NCI-H2029 (cell line): ENCODE results near the gene HDAC7.
"Not testable (repeated sequence)": the region's sequence is repeated elsewhere in the genome, so short reads cannot be mapped to it uniquely, and the experiment has no call there.

Experiments used
- DNase-seq: peaks from one replicate; lab custom pipeline; 2025; lab: John Stamatoyannopoulos, UW

The HDAC7 gene

GRCh38 chr12:47812797-47813510, 6.7 kb downstream of the HDAC7 start:
- no peak for DNase-seq

GRCh38 chr12:47811581-47812484, 7.9 kb downstream of the HDAC7 start:
- no peak for DNase-seq

- no peak for DNase-seq
These were observed 8.7 kb downstream of the HDAC7 start for GRCh38 chr12:47811072-47811396.

- DNase-seq, result not testable (repeated sequence)
These were observed 10.2 kb downstream of the HDAC7 start for GRCh38 chr12:47809518-47809917.

GRCh38 chr12:47808574-47809365, 10.9 kb downstream of the HDAC7 start:
- DNase-seq, result no peak

GRCh38 chr12:47808050-47808449, 11.7 kb downstream of the HDAC7 start:
- DNase-seq, result no peak

GRCh38 chr12:47807338-47807737, 12.4 kb downstream of the HDAC7 start:
- DNase-seq, result no peak

- DNase-seq, result no peak
These were observed 14.3 kb downstream of the HDAC7 start for GRCh38 chr12:47805417-47805816.

- DNase-seq, result no peak
These were observed 15.5 kb downstream of the HDAC7 start for GRCh38 chr12:47804171-47804570.

- no peak for DNase-seq
These were observed 16.4 kb downstream of the HDAC7 start for GRCh38 chr12:47803191-47803875.

GRCh38 chr12:47802312-47802711, 17.4 kb downstream of the HDAC7 start:
- DNase-seq, result no peak

- no peak for DNase-seq
These were observed 17.8 kb downstream of the HDAC7 start for GRCh38 chr12:47801904-47802246.

- DNase-seq, result no peak
These were observed 18.4 kb downstream of the HDAC7 start for GRCh38 chr12:47801170-47801903.

GRCh38 chr12:47800582-47800981, 19.1 kb downstream of the HDAC7 start:
- DNase-seq, result no peak

- DNase-seq, result no peak
These were observed 20.2 kb downstream of the HDAC7 start for GRCh38 chr12:47799357-47799955.

GRCh38 chr12:47798382-47798948, 21.2 kb downstream of the HDAC7 start:
- no peak for DNase-seq

GRCh38 chr12:47797441-47797840, 22.3 kb downstream of the HDAC7 start:
- no peak for DNase-seq

- DNase-seq, result no peak
These were observed 23.8 kb downstream of the HDAC7 start for GRCh38 chr12:47795814-47796411.

- DNase-seq, result no peak
These were observed 24.4 kb downstream of the HDAC7 start for GRCh38 chr12:47795121-47795813.

- DNase-seq, result no peak
These were observed 25.0 kb downstream of the HDAC7 start for GRCh38 chr12:47794679-47795078.
